HepG2 (cell line): ENCODE results near the gene MINDY2. TPM values are rescaled to one million over a fixed set of nuclear protein-coding genes. Genes with fewer than 3 reads are reported as not detected.

Source experiments
- ATF5 ChIP-seq: sonication (generic); formaldehyde crosslinking; IDR thresholded peaks from 2 replicates; pipeline ENCODE4 v1.4.0; 2020; ENCODE audit warnings: mild to moderate bottlenecking, low read depth, missing genetic modification reagents
- BCL3 ChIP-seq: sonication (generic); formaldehyde crosslinking; IDR thresholded peaks from 2 replicates; pipeline ENCODE4 v1.5.1; 2020; ENCODE audit warnings: mild to moderate bottlenecking, missing genetic modification reagents, moderate library complexity
- CREBL2 ChIP-seq: sonication (generic); formaldehyde crosslinking; IDR thresholded peaks from 2 replicates; pipeline ENCODE4 v1.8.1; 2023; ENCODE audit warnings: missing genetic modification reagents, mild to moderate bottlenecking, borderline replicate concordance
- DNMT3B ChIP-seq: conservative IDR thresholded peaks from 2 replicates; pipeline ENCODE4 v1.6.1; 2016; ENCODE audit warnings: missing biosample characterization, control low read depth
- ELF1 ChIP-seq: sonication (generic); formaldehyde crosslinking; IDR thresholded peaks from 2 replicates; pipeline ENCODE4 v1.4.0; 2020; ENCODE audit warnings: missing genetic modification reagents
- HOMEZ ChIP-seq: IDR thresholded peaks from 2 replicates; pipeline ENCODE4 v1.6.1; 2016; ENCODE audit warnings: low read depth
- MED1 ChIP-seq: sonication (generic); formaldehyde crosslinking; IDR thresholded peaks from 2 replicates; pipeline ENCODE4 v1.4.0; 2020; ENCODE audit warnings: missing genetic modification reagents
- PTBP1 ChIP-seq: fragments of 200-400 bp; formaldehyde crosslinking; IDR thresholded peaks from 2 replicates; pipeline ENCODE4 v1.6.1; 2018; ENCODE audit warnings: low read length, low read depth; ENCODE audit not compliant: poor library complexity, severe bottlenecking
- SRY ChIP-seq: sonication (generic); formaldehyde crosslinking; IDR thresholded peaks from 2 replicates; pipeline ENCODE4 v1.8.0; 2022; ENCODE audit warnings: mild to moderate bottlenecking, missing genetic modification reagents
- TFDP2 ChIP-seq: sonication (generic); formaldehyde crosslinking; IDR thresholded peaks from 2 replicates; pipeline ENCODE4 v1.4.0; 2020; ENCODE audit warnings: missing genetic modification reagents
- ZBTB38 ChIP-seq: sonication (generic); formaldehyde crosslinking; IDR thresholded peaks from 2 replicates; pipeline ENCODE4 v1.5.1; 2020; ENCODE audit warnings: mild to moderate bottlenecking, missing genetic modification reagents
- ZBTB7B ChIP-seq: sonication (generic); formaldehyde crosslinking; IDR thresholded peaks from 2 replicates; pipeline ENCODE4 v1.4.0; 2020; ENCODE audit warnings: missing genetic modification reagents
- ZGPAT ChIP-seq: IDR thresholded peaks from 2 replicates; pipeline ENCODE4 v1.6.1; 2016; ENCODE audit warnings: mild to moderate bottlenecking
- ZNF280B ChIP-seq: sonication (generic); formaldehyde crosslinking; IDR thresholded peaks from 2 replicates; pipeline ENCODE4 v1.5.0; 2020; ENCODE audit warnings: missing genetic modification reagents, mild to moderate bottlenecking, borderline replicate concordance
- ZNF431 ChIP-seq: sonication (generic); formaldehyde crosslinking; IDR thresholded peaks from 2 replicates; pipeline ENCODE4 v1.9.0; 2022; ENCODE audit warnings: missing genetic modification reagents, low read depth, mild to moderate bottlenecking, borderline replicate concordance
- ZNF501 ChIP-seq: sonication (generic); formaldehyde crosslinking; IDR thresholded peaks from 2 replicates; pipeline ENCODE4 v1.5.1; 2020; ENCODE audit warnings: mild to moderate bottlenecking, moderate library complexity, missing genetic modification reagents
- ZNF558 ChIP-seq: sonication (generic); formaldehyde crosslinking; IDR thresholded peaks from 2 replicates; pipeline ENCODE4 v1.9.0; 2022; ENCODE audit warnings: mild to moderate bottlenecking, missing genetic modification reagents, borderline replicate concordance
- ZNF598 ChIP-seq: sonication (generic); formaldehyde crosslinking; IDR thresholded peaks from 2 replicates; pipeline ENCODE4 v1.5.1; 2020; ENCODE audit warnings: mild to moderate bottlenecking, missing genetic modification reagents, borderline replicate concordance
- ZNF614 ChIP-seq: IDR thresholded peaks from 2 replicates; pipeline ENCODE4 v1.6.1; 2018; ENCODE audit warnings: missing biosample characterization, missing genetic modification reagents, inconsistent platforms, borderline replicate concordance
- polyA plus RNA-seq, 8 experiments: library from polyadenylated mRNA; depleted of rRNA in 3 of 8; stranded (reverse) in 7 of 8; unstranded in 1 of 8; fragments of >200 nt; fragmentation: Illumina TruSeq in 4 of 8; extraction: Trizol in 4 of 8; gene quantifications; 2 replicates each; pipeline versions ENCODE4 v1.2.1 to v1.2.3, GENCODE V29; 2011 to 2016; ENCODE audit warnings: low read depth in 4 of 8, missing spikeins in 1 of 8, mixed read lengths in 1 of 8; ENCODE audit not compliant: insufficient read depth in 1 of 8
- total RNA-seq, 5 experiments: library from RNA; depleted of rRNA; stranded (reverse); fragments of >200 nt; fragmentation: Illumina TruSeq; extraction: Trizol; gene quantifications; 2 replicates each; pipeline ENCODE4 v1.2.3, GENCODE V29; 2016; ENCODE audit warnings: low read depth in 1 of 5

MINDY2 gene
- total and polyA plus RNA-seq, 2 of the 13 experiments (the other 11 are each of a cell fraction or from before 2014, with no cell fraction given) = 7.2 to 12.6 TPM

GRCh38 chr15:58864602-58865424, 93.7 kb downstream of the MINDY2 start (continued):
- TF ChIP-seq ZNF280B (CRISPR knock-in tag) (no peak; the same call in none of the 2 replicates), ZBTB38 (CRISPR knock-in tag) (peak; percentile 62), ZNF501 (CRISPR knock-in tag) (peak; percentile 92), ZNF614 (CRISPR knock-in tag) (peak; percentile 38; the same call in 1 of the 2 replicates), ATF5 (peak; percentile 25; the same call in 1 of the 2 replicates), PTBP1 (no peak), ZNF558 (CRISPR knock-in tag) (0 out of 2 replicates have a peak, but pooled peaks have one; percentile 26), CREBL2 (CRISPR knock-in tag) (0 out of 2 replicates have a peak, but pooled peaks have one; percentile 35), ZNF431 (CRISPR knock-in tag) (peak; percentile 63; the same call in 1 of the 2 replicates), ZNF598 (CRISPR knock-in tag) (peak; percentile 73; the same call in 1 of the 2 replicates), DNMT3B (peak; percentile 93), SRY (CRISPR knock-in tag) (peak; percentile 99), HOMEZ (peak; percentile 34; the same call in 1 of the 2 replicates), ZGPAT (peak; percentile 93), ELF1 (CRISPR knock-in tag) (peak; percentile 62), BCL3 (no peak; the same call in 1 of the 2 replicates), TFDP2 (peak; percentile 17; the same call in 1 of the 2 replicates), MED1 (peak; percentile 79), ZBTB7B (CRISPR knock-in tag) (peak; percentile 81; the same call in 1 of the 2 replicates)
